Measurements from ENCODE around the gene MAP3K2.

GRCh38 chr2:127343277-127343676 lies 44.5 kb downstream of the MAP3K2 start:
- TF ChIP-seq, protein P1, sequence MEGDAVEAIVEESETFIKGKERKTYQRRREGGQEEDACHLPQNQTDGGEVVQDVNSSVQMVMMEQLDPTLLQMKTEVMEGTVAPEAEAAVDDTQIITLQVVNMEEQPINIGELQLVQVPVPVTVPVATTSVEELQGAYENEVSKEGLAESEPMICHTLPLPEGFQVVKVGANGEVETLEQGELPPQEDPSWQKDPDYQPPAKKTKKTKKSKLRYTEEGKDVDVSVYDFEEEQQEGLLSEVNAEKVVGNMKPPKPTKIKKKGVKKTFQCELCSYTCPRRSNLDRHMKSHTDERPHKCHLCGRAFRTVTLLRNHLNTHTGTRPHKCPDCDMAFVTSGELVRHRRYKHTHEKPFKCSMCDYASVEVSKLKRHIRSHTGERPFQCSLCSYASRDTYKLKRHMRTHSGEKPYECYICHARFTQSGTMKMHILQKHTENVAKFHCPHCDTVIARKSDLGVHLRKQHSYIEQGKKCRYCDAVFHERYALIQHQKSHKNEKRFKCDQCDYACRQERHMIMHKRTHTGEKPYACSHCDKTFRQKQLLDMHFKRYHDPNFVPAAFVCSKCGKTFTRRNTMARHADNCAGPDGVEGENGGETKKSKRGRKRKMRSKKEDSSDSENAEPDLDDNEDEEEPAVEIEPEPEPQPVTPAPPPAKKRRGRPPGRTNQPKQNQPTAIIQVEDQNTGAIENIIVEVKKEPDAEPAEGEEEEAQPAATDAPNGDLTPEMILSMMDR (IDR thresholded peaks at IDR 0.05) = no peak
- no peak for TF ChIP-seq POLR2A (IDR thresholded peaks at IDR 0.05)

All from prostate gland (tissue), 2 donors.